Endometrium (tissue), 2 donors: ENCODE data around the gene TAF13.

Experiments
- FAIRE-seq: peaks from 2 replicates; lab custom pipeline; 2012; peaks lifted over from hg19 to GRCh38; lab: Jason Lieb, UNC
- donor health status: control.
- donor health status: control.

Gene TAF13

GRCh38 chr1:109075531-109076490 is at the start of gene TAF13:
TSS of gene TAF13 (minus strand) at chr1:109076003. CDS start at chr1:109075947, 56 bp downstream.
- FAIRE-seq: peak; percentile 85

- no peak for FAIRE-seq
Measured at GRCh38 chr1:109120356-109120755, 44.6 kb upstream of the TAF13 start.

GRCh38 chr1:109118089-109118488 is 42.3 kb upstream of the TAF13 start:
- no peak for FAIRE-seq

- no peak for FAIRE-seq
Measured at GRCh38 chr1:109116286-109116685, 40.5 kb upstream of the TAF13 start.

- FAIRE-seq: no peak
Measured at GRCh38 chr1:109115685-109116084, 39.9 kb upstream of the TAF13 start.

GRCh38 chr1:109114342-109114674 is 38.5 kb upstream of the TAF13 start:
- no peak for FAIRE-seq

- no peak for FAIRE-seq
Measured at GRCh38 chr1:109113590-109114341, 38.0 kb upstream of the TAF13 start, which contains the start of gene ELAPOR1. TSS of gene ELAPOR1 (plus strand) at chr1:109114115. CDS start at chr1:109114184, 69 bp downstream.

GRCh38 chr1:109112652-109113285 is 37.0 kb upstream of the TAF13 start:
- no peak for FAIRE-seq

GRCh38 chr1:109112056-109112651 is 36.4 kb upstream of the TAF13 start:
- FAIRE-seq: no peak

GRCh38 chr1:109111386-109112055 is 35.7 kb upstream of the TAF13 start:
- no peak for FAIRE-seq

- no peak for FAIRE-seq
Measured at GRCh38 chr1:109109906-109110305, 34.1 kb upstream of the TAF13 start.

GRCh38 chr1:109107785-109108184 is 32.0 kb upstream of the TAF13 start:
- FAIRE-seq: no peak

GRCh38 chr1:109105881-109106280 is 30.1 kb upstream of the TAF13 start:
- no peak for FAIRE-seq

- FAIRE-seq: no peak
Measured at GRCh38 chr1:109104364-109105151, 28.8 kb upstream of the TAF13 start.

GRCh38 chr1:109099938-109100773 is 24.4 kb upstream of the TAF13 start:
- peak; percentile 83 for FAIRE-seq

- FAIRE-seq: no peak
Measured at GRCh38 chr1:109096120-109096519, 20.3 kb upstream of the TAF13 start.

- no peak for FAIRE-seq
Measured at GRCh38 chr1:109095631-109096030, 19.8 kb upstream of the TAF13 start.

GRCh38 chr1:109094871-109095270 is 19.1 kb upstream of the TAF13 start:
- no peak for FAIRE-seq

GRCh38 chr1:109094377-109094803 is 18.6 kb upstream of the TAF13 start:
- FAIRE-seq: no peak

GRCh38 chr1:109091839-109092193 is 16.0 kb upstream of the TAF13 start:
- no peak for FAIRE-seq
